ENCODE measurements around the gene TBCE. TPM values are rescaled to one million over a fixed set of nuclear protein-coding genes. Genes with fewer than 3 reads are reported as not detected.

Gene TBCE
- total RNA-seq, 1 donor from 2014 or later: 28.3 TPM

- Histone ChIP-seq H3K9ac (ENCODE audit: low read length) (no peak overlapping the region), H3K4me2 (ENCODE audit: low read length) (no peak overlapping the region), H4K20me1 (ENCODE audit: insufficient read depth, low read length) (peaks cover 24% of the 10 kb centered on the region), H3K9me3 (ENCODE audit: insufficient read depth, low read depth, low read length) (no peaks in the 10 kb centered on the region), H3K36me3 (ENCODE audit: insufficient read depth, low read length) (peaks cover 2% of the 10 kb centered on the region), H3K27me3 (ENCODE audit: insufficient read depth, low read length) (no peaks in the 10 kb centered on the region), H3K4me1 (ENCODE audit: insufficient read depth, low read length) (no peaks in the 10 kb centered on the region), H2AFZ (ENCODE audit: low read depth, low read length) (no peak overlapping the region), H3K4me3 (ENCODE audit: insufficient read depth, low read depth, low read length) (no peak overlapping the region), H3K79me2 (ENCODE audit: insufficient read depth, low read length) (peaks cover 15% of the 10 kb centered on the region), H3K27ac (ENCODE audit: low read depth, low read length) (no peak overlapping the region)
- H3K36me3 Mint-ChIP-seq (ENCODE audit: low read depth, unreplicated experiment): peaks cover 2% of the 10 kb centered on the region
- no peak for TF ChIP-seq EZH2 (IDR thresholded peaks at IDR 0.05; ENCODE audit: insufficient read depth, low read length)
- TF ChIP-seq, protein P1, sequence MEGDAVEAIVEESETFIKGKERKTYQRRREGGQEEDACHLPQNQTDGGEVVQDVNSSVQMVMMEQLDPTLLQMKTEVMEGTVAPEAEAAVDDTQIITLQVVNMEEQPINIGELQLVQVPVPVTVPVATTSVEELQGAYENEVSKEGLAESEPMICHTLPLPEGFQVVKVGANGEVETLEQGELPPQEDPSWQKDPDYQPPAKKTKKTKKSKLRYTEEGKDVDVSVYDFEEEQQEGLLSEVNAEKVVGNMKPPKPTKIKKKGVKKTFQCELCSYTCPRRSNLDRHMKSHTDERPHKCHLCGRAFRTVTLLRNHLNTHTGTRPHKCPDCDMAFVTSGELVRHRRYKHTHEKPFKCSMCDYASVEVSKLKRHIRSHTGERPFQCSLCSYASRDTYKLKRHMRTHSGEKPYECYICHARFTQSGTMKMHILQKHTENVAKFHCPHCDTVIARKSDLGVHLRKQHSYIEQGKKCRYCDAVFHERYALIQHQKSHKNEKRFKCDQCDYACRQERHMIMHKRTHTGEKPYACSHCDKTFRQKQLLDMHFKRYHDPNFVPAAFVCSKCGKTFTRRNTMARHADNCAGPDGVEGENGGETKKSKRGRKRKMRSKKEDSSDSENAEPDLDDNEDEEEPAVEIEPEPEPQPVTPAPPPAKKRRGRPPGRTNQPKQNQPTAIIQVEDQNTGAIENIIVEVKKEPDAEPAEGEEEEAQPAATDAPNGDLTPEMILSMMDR (IDR thresholded peaks at IDR 0.05; ENCODE audit: insufficient read depth, low read depth, low read length): no peak
- H3K27ac Mint-ChIP-seq (ENCODE audit: unreplicated experiment): no peak overlapping the region
- no peaks in the 10 kb centered on the region for H3K9me3 Mint-ChIP-seq (ENCODE audit: unreplicated experiment)
- H3K27me3 Mint-ChIP-seq (ENCODE audit: low read depth, unreplicated experiment): no peaks in the 10 kb centered on the region
- DNase-seq (ENCODE audit: low read depth): no peak
- no peaks in the 10 kb centered on the region for H3K4me1 Mint-ChIP-seq (ENCODE audit: low read depth, unreplicated experiment)
- H3K4me3 Mint-ChIP-seq (ENCODE audit: unreplicated experiment): no peak overlapping the region
- FAIRE-seq: no peak
Observed at GRCh38 chr1:235410467-235410866, 43.2 kb downstream of the TBCE start.

GRCh38 chr1:235411489-235412486 is 44.6 kb downstream of the TBCE start:
- H3K4me1 ChIP-seq (ENCODE audit: insufficient read depth, low read length): peaks cover 2% of the 10 kb centered on the region
- Mint-ChIP-seq H3K4me3 (ENCODE audit: unreplicated experiment) (no peak overlapping the region), H3K27ac (ENCODE audit: unreplicated experiment) (no peak overlapping the region)

More at GRCh38 chr1:235411489-235412486, 44.6 kb downstream of the TBCE start:
- no peak overlapping the region for H2AFZ ChIP-seq (ENCODE audit: low read depth, low read length)
- H3K27me3 ChIP-seq (ENCODE audit: insufficient read depth, low read length): no peaks in the 10 kb centered on the region
- Mint-ChIP-seq H3K36me3 (ENCODE audit: low read depth, unreplicated experiment) (peaks cover 2% of the 10 kb centered on the region), H3K4me1 (ENCODE audit: low read depth, unreplicated experiment) (peaks cover 3% of the 10 kb centered on the region), H3K9me3 (ENCODE audit: unreplicated experiment) (no peaks in the 10 kb centered on the region), H3K27me3 (ENCODE audit: low read depth, unreplicated experiment) (no peaks in the 10 kb centered on the region)
- no peaks in the 10 kb centered on the region for H3K9me3 ChIP-seq (ENCODE audit: insufficient read depth, low read depth, low read length)
- no peak overlapping the region for H3K9ac ChIP-seq (ENCODE audit: low read length)
- no peak overlapping the region for H3K4me2 ChIP-seq (ENCODE audit: low read length)
- peaks cover 2% of the 10 kb centered on the region for H3K36me3 ChIP-seq (ENCODE audit: insufficient read depth, low read length)
- H4K20me1 ChIP-seq (ENCODE audit: insufficient read depth, low read length): peaks cover 28% of the 10 kb centered on the region
- H3K4me3 ChIP-seq (ENCODE audit: insufficient read depth, low read depth, low read length): no peak overlapping the region
- DNase-seq (ENCODE audit: low read depth) (no peak), FAIRE-seq (no peak)
- no peak for TF ChIP-seq EZH2 (IDR thresholded peaks at IDR 0.05; ENCODE audit: insufficient read depth, low read length)
- TF ChIP-seq, protein P1 (IDR thresholded peaks at IDR 0.05; ENCODE audit: insufficient read depth, low read depth, low read length): no peak
- peaks cover 15% of the 10 kb centered on the region for H3K79me2 ChIP-seq (ENCODE audit: insufficient read depth, low read length)
- no peak overlapping the region for H3K27ac ChIP-seq (ENCODE audit: low read depth, low read length)

Measured in astrocyte (in vitro differentiated cells and primary cell).